Mucosa of stomach (tissue), 1 donor: Measurements from ENCODE around the gene MYL10.
"Not testable (repeated sequence)": the region's sequence is repeated elsewhere in the genome, so short reads cannot be mapped to it uniquely, and the experiment has no call there.

Experiments used
- H3K27me3 ChIP-seq: one replicate; pipeline ENCODE4 v1.7.0; 2013; ENCODE audit warnings: mild to moderate bottlenecking, low read length; ENCODE audit not compliant: control insufficient read depth, insufficient read depth
- H3K36me3 ChIP-seq: one replicate; pipeline ENCODE4 v1.7.0; 2013; ENCODE audit warnings: low read length; ENCODE audit not compliant: control insufficient read depth, insufficient read depth
- H3K4me1 ChIP-seq: one replicate; pipeline ENCODE4 v1.7.0; 2013; ENCODE audit warnings: mild to moderate bottlenecking, low read length; ENCODE audit not compliant: control insufficient read depth, insufficient read depth
- H3K4me3 ChIP-seq: one replicate; pipeline ENCODE4 v1.7.0; 2013; ENCODE audit warnings: low read length
- H3K9ac ChIP-seq: one replicate; pipeline ENCODE4 v1.7.0; 2013; ENCODE audit warnings: mild to moderate bottlenecking, low read length, moderate library complexity
- H3K9me3 ChIP-seq: one replicate; pipeline ENCODE4 v1.7.0; 2013; ENCODE audit warnings: mild to moderate bottlenecking, low read length, moderate library complexity; ENCODE audit not compliant: control insufficient read depth
- donor health status: Pancreatic carcinoma.

MYL10 gene

GRCh38 chr7:101645951-101646350 lies 16.9 kb upstream of the MYL10 start:
- peaks cover 13% of the 10 kb centered on the region for H3K4me1 ChIP-seq
- H3K4me3 ChIP-seq, result no peak overlapping the region
- H3K9me3 ChIP-seq, result no peaks in the 10 kb centered on the region
- H3K27me3 ChIP-seq, result no peaks in the 10 kb centered on the region
- H3K36me3 ChIP-seq, result no peaks in the 10 kb centered on the region
- H3K9ac ChIP-seq, result no peak overlapping the region

GRCh38 chr7:101644879-101645278 lies 15.8 kb upstream of the MYL10 start:
- H3K9me3 ChIP-seq, result no peaks in the 10 kb centered on the region
- H3K27me3 ChIP-seq, result no peaks in the 10 kb centered on the region
- peak overlapping the region; percentile 9 for H3K9ac ChIP-seq
- H3K4me1 ChIP-seq, result peaks cover 13% of the 10 kb centered on the region
- H3K4me3 ChIP-seq, result no peak overlapping the region
- H3K36me3 ChIP-seq, result no peaks in the 10 kb centered on the region

- H3K4me3 ChIP-seq, H3K9ac ChIP-seq, H3K4me1 ChIP-seq, H3K36me3 ChIP-seq, H3K27me3 ChIP-seq, H3K9me3 ChIP-seq: not testable (repeated sequence)
These were observed 10.0 kb upstream of the MYL10 start for GRCh38 chr7:101639127-101639526.

- no peaks in the 10 kb centered on the region for H3K27me3 ChIP-seq
These were observed 7.9 kb upstream of the MYL10 start for GRCh38 chr7:101636822-101637623.

GRCh38 chr7:101635484-101635883 lies 6.4 kb upstream of the MYL10 start:
- H3K9ac ChIP-seq, result no peak overlapping the region
- H3K27me3 ChIP-seq, result no peaks in the 10 kb centered on the region
- H3K36me3 ChIP-seq, result no peaks in the 10 kb centered on the region
- H3K4me1 ChIP-seq, result no peaks in the 10 kb centered on the region
- H3K4me3 ChIP-seq, result no peak overlapping the region
- no peaks in the 10 kb centered on the region for H3K9me3 ChIP-seq

More at GRCh38 chr7:101636822-101637623, 7.9 kb upstream of the MYL10 start:
- no peaks in the 10 kb centered on the region for H3K36me3 ChIP-seq
- H3K4me3 ChIP-seq, result no peak overlapping the region
- H3K9ac ChIP-seq, result no peak overlapping the region
- H3K4me1 ChIP-seq, result no peaks in the 10 kb centered on the region
- no peaks in the 10 kb centered on the region for H3K9me3 ChIP-seq

GRCh38 chr7:101634196-101634717 lies 5.2 kb upstream of the MYL10 start:
- Histone ChIP-seq H3K36me3 (no peaks in the 10 kb centered on the region), H3K4me3 (no peak overlapping the region), H3K9me3 (no peaks in the 10 kb centered on the region), H3K27me3 (no peaks in the 10 kb centered on the region), H3K9ac (no peak overlapping the region), H3K4me1 (no peaks in the 10 kb centered on the region)

GRCh38 chr7:101633511-101633910 lies 4.4 kb upstream of the MYL10 start:
- Histone ChIP-seq H3K9ac (no peak overlapping the region), H3K4me1 (no peaks in the 10 kb centered on the region)

GRCh38 chr7:101632641-101633040 lies 3.5 kb upstream of the MYL10 start:
- no peak overlapping the region for H3K4me3 ChIP-seq
- H3K9ac ChIP-seq, result no peak overlapping the region
- no peaks in the 10 kb centered on the region for H3K9me3 ChIP-seq
- no peaks in the 10 kb centered on the region for H3K27me3 ChIP-seq
- H3K4me1 ChIP-seq, result no peaks in the 10 kb centered on the region
- H3K36me3 ChIP-seq, result no peaks in the 10 kb centered on the region

More at GRCh38 chr7:101633511-101633910, 4.4 kb upstream of the MYL10 start:
- H3K9me3 ChIP-seq, result no peaks in the 10 kb centered on the region
- H3K36me3 ChIP-seq, result no peaks in the 10 kb centered on the region
- H3K27me3 ChIP-seq, result no peaks in the 10 kb centered on the region
- no peak overlapping the region for H3K4me3 ChIP-seq

GRCh38 chr7:101631224-101631714 lies 2.2 kb upstream of the MYL10 start:
- Histone ChIP-seq H3K9me3 (no peaks in the 10 kb centered on the region), H3K9ac (no peak overlapping the region), H3K36me3 (no peaks in the 10 kb centered on the region), H3K27me3 (no peaks in the 10 kb centered on the region), H3K4me1 (no peaks in the 10 kb centered on the region), H3K4me3 (no peak overlapping the region)

GRCh38 chr7:101630591-101630990 lies 1.5 kb upstream of the MYL10 start:
- no peaks in the 10 kb centered on the region for H3K36me3 ChIP-seq
- no peak overlapping the region for H3K9ac ChIP-seq
- no peaks in the 10 kb centered on the region for H3K9me3 ChIP-seq
- H3K4me3 ChIP-seq, result no peak overlapping the region
- no peaks in the 10 kb centered on the region for H3K4me1 ChIP-seq
- no peaks in the 10 kb centered on the region for H3K27me3 ChIP-seq

GRCh38 chr7:101628522-101628921 lies 574 bp downstream of the MYL10 start:
- Histone ChIP-seq H3K36me3 (no peaks in the 10 kb centered on the region), H3K9ac (no peak overlapping the region), H3K4me3 (no peak overlapping the region), H3K4me1 (no peaks in the 10 kb centered on the region), H3K9me3 (no peaks in the 10 kb centered on the region), H3K27me3 (no peaks in the 10 kb centered on the region)

- Histone ChIP-seq H3K36me3 (no peaks in the 10 kb centered on the region), H3K27me3 (no peaks in the 10 kb centered on the region), H3K9ac (no peak overlapping the region), H3K9me3 (no peaks in the 10 kb centered on the region), H3K4me1 (no peaks in the 10 kb centered on the region), H3K4me3 (no peak overlapping the region)
These were observed 2.3 kb downstream of the MYL10 start for GRCh38 chr7:101626758-101627157.
